ENCODE measurements around the gene LHPP. TPM values are rescaled to one million over a fixed set of nuclear protein-coding genes. Genes with fewer than 3 reads are reported as not detected.

The LHPP gene
- total and polyA plus RNA-seq, 2 experiments from 2014 or later = 27.4 to 40.2 TPM

DNA sequence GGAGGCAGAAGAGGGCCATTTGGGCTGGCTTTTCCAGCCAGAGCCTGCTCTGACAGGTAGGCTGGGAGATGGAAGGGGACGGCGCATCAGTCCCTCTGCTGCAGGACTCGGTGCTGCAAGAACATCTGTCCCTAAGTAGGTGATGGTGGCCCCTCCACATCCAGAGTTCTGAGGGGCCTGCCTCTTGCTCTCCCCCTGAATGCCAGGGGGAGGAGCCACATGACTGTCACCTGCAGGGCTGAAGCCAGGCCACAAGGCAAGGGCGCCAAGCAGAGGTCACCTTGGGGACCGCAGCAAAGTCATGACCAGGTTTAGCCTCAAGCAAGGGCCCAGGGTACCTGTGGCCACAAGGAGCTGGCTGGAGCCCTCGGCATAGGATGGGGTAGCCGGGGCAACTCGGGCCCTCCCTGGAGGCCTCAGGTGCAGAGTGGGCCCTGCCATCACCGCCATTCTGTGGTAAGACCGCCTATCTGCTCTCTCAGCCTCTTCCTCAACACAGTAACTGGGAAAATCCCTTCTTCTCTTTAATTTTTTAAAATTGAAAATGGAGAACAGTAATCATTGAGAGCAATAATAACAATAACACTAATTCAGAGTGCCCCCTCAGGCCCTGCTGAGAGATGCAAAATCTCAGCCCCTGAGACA, 183.3 kb downstream of the LHPP start:
- H4K20me1 ChIP-seq (replicated peaks; ENCODE audit: insufficient read depth) = no peaks in the 10 kb centered on the region
- Mint-ChIP-seq H3K9me3 (no peaks in the 10 kb centered on the region; the same call in 2 of the 3 replicates), H3K4me3 (no peak overlapping the region), H3K27me3 (ENCODE audit: insufficient read depth, low read depth, poor library complexity) (peaks cover 3% of the 10 kb centered on the region), H3K27ac (0 out of 2 replicates have a peak overlapping the region, but pooled peaks have one; percentile 39), H3K4me1 (peaks cover 26% of the 10 kb centered on the region), H3K36me3 (ENCODE audit: low read depth) (no peaks in the 10 kb centered on the region; the same call in 2 of the 3 replicates)
- DNase-seq (ENCODE audit: low spot score) = peak; percentile 48
- no peaks in the 10 kb centered on the region for H3K36me3 ChIP-seq (ENCODE audit: insufficient read depth)
- H3K79me2 ChIP-seq (replicated peaks; ENCODE audit: insufficient read depth) = no peaks in the 10 kb centered on the region
- no peaks in the 10 kb centered on the region for H3K4me1 ChIP-seq (ENCODE audit: insufficient read depth)
- no peaks in the 10 kb centered on the region for H3K9me2 ChIP-seq (ENCODE audit: insufficient read depth)
- no peak overlapping the region for H3K27ac ChIP-seq (ENCODE audit: low read depth)
- H3K27me3 ChIP-seq (ENCODE audit: insufficient read depth) = no peaks in the 10 kb centered on the region
- H2AFZ ChIP-seq = no peak overlapping the region
- no peak overlapping the region for H3K4me2 ChIP-seq
- ATAC-seq = peak; percentile 47
- TF ChIP-seq STAT1 (IDR thresholded peaks at IDR 0.05; ENCODE audit: unreplicated experiment) = no peak
- TF ChIP-seq NANOG (IDR thresholded peaks at IDR 0.05; ENCODE audit: borderline replicate concordance) = no peak
- no peak for TF ChIP-seq ZNF331 (CRISPR knock-in tag; IDR thresholded peaks at IDR 0.05; ENCODE audit: low read depth)
- TF ChIP-seq CTCF (conservative IDR thresholded peaks at IDR 0.05; ENCODE audit: low read depth in 2 of 2) = peak; percentile 24 to 76; a peak in 3 of 4 replicates
- no peak for TF ChIP-seq REST (IDR thresholded peaks at IDR 0.05; ENCODE audit: unreplicated experiment)
- no peaks in the 10 kb centered on the region for H3F3A ChIP-seq (replicated peaks; ENCODE audit: low read depth)
- H3K4me3 ChIP-seq = no peak overlapping the region

DNA sequence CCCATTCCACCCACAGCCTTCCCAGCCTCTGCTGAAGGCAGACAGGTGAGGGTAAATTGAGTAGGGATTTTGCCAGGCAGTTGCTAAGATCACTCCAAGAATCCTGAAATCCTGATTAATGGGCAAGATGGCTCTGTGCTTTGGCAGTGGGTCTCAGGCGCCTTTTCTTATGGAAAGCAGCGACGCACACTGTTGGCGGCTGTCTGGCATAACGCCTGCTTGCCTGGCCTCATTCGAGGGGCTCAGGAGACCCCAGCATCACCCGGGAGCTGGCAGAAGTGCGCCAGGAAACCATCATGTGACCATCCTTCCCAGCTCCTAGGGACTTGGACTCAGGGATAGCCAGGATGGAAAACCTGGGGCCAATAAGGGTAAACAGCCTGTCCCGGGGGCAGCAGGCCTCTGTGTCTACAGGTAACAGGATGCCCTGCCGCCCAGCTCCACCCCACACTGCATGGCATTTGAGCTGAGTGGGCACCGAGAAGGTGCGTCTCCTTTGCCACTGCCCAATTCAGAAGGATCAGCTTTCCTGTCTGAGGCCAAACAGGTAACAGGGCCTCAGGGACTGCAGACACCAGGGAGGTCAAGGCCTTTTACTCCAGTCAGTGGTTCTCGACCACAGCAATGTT, 184.0 kb downstream of the LHPP start:
- Mint-ChIP-seq H3K9me3 (no peaks in the 10 kb centered on the region; the same call in 2 of the 3 replicates), H3K36me3 (ENCODE audit: low read depth) (no peaks in the 10 kb centered on the region; the same call in 2 of the 3 replicates), H3K4me3 (no peak overlapping the region), H3K27ac (0 out of 2 replicates have a peak overlapping the region, but pooled peaks have one; percentile 39), H3K4me1 (peaks cover 26% of the 10 kb centered on the region), H3K27me3 (ENCODE audit: insufficient read depth, low read depth, poor library complexity) (peaks cover 3% of the 10 kb centered on the region)
- Histone ChIP-seq H3K79me2 (replicated peaks; ENCODE audit: insufficient read depth) (no peaks in the 10 kb centered on the region), H3K27ac (ENCODE audit: low read depth) (no peak overlapping the region), H3K4me1 (ENCODE audit: insufficient read depth) (peaks cover 6% of the 10 kb centered on the region), H3F3A (replicated peaks; ENCODE audit: low read depth) (no peaks in the 10 kb centered on the region), H3K4me3 (no peak overlapping the region), H3K27me3 (ENCODE audit: insufficient read depth) (no peaks in the 10 kb centered on the region), H4K20me1 (replicated peaks; ENCODE audit: insufficient read depth) (no peaks in the 10 kb centered on the region), H3K4me2 (no peak overlapping the region), H2AFZ (no peak overlapping the region), H3K36me3 (ENCODE audit: insufficient read depth) (no peaks in the 10 kb centered on the region), H3K9me2 (ENCODE audit: insufficient read depth) (no peaks in the 10 kb centered on the region)
- TF ChIP-seq CREB1 (CRISPR knock-in tag; IDR thresholded peaks at IDR 0.05; ENCODE audit: low read depth) (no peak), ZNF331 (CRISPR knock-in tag; IDR thresholded peaks at IDR 0.05; ENCODE audit: low read depth) (no peak), JUNB (IDR thresholded peaks at IDR 0.05; ENCODE audit: unreplicated experiment) (no peak), STAT1 (IDR thresholded peaks at IDR 0.05; ENCODE audit: unreplicated experiment) (no peak), POLR2AphosphoS5 (IDR thresholded peaks at IDR 0.05; ENCODE audit: low read depth) (no peak), ZNF114 (CRISPR knock-in tag; IDR thresholded peaks at IDR 0.05) (no peak), EZH2phosphoT487 (IDR thresholded peaks at IDR 0.05; ENCODE audit: unreplicated experiment) (no peak), REST (IDR thresholded peaks at IDR 0.05; ENCODE audit: unreplicated experiment) (no peak)
- no peak for ATAC-seq
- DNase-seq (ENCODE audit: low spot score) = no peak

All from GM23338 (cell line).